Suprapubic skin (tissue), 4 donors: Measurements from ENCODE around the gene COL5A1.

ENCODE experiments used
- CTCF ChIP-seq, 2 donors: fragments of 200-600 bp in 1 of 2; fragments of 450-650 bp in 1 of 2; sonication (generic) in 1 of 2; IDR thresholded peaks; one replicate each; pipeline ENCODE4 v1.5.1; 2016 to 2019; ENCODE audit warnings: antibody characterized with exemption in 2 of 2, mild to moderate bottlenecking in 1 of 2, moderate library complexity in 1 of 2
- EP300 ChIP-seq: sonication (generic); formaldehyde crosslinking; IDR thresholded peaks from one replicate; pipeline ENCODE4 v1.6.1; 2017; ENCODE audit warnings: antibody characterized with exemption
- POLR2A ChIP-seq, 2 donors: fragments of 450-650 bp; IDR thresholded peaks; one replicate each; pipeline ENCODE4 v1.6.1; 2017; ENCODE audit warnings: antibody characterized with exemption in 2 of 2, mild to moderate bottlenecking in 2 of 2, moderate library complexity in 2 of 2
- POLR2AphosphoS5 ChIP-seq, 3 donors: sonication (generic); formaldehyde crosslinking; IDR thresholded peaks; one replicate each; pipeline ENCODE4 v1.6.1; 2017; ENCODE audit warnings: antibody characterized with exemption in 3 of 3

GRCh38 chr9:134616341-134616740, 25.3 kb upstream of the COL5A1 start:
- TF ChIP-seq CTCF (IDR thresholded peaks at IDR 0.05) (no peak), POLR2A (IDR thresholded peaks at IDR 0.05) (no peak), POLR2AphosphoS5 (IDR thresholded peaks at IDR 0.05) (no peak), EP300 (no peak)
